HL-60 (cell line): ENCODE data around the gene OSBPL5.

ENCODE experiments used
- GABPA ChIP-seq: IDR thresholded peaks from 2 replicates; pipeline ENCODE4 v1.6.1; 2012; ENCODE audit warnings: low read depth
- TF ChIP-seq, protein P1 (sequence below): IDR thresholded peaks from one replicate; pipeline ENCODE4 v1.5.1; 2011; ENCODE audit warnings: low read length, control low read depth, inconsistent platforms; ENCODE audit not compliant: insufficient read depth

DNA sequence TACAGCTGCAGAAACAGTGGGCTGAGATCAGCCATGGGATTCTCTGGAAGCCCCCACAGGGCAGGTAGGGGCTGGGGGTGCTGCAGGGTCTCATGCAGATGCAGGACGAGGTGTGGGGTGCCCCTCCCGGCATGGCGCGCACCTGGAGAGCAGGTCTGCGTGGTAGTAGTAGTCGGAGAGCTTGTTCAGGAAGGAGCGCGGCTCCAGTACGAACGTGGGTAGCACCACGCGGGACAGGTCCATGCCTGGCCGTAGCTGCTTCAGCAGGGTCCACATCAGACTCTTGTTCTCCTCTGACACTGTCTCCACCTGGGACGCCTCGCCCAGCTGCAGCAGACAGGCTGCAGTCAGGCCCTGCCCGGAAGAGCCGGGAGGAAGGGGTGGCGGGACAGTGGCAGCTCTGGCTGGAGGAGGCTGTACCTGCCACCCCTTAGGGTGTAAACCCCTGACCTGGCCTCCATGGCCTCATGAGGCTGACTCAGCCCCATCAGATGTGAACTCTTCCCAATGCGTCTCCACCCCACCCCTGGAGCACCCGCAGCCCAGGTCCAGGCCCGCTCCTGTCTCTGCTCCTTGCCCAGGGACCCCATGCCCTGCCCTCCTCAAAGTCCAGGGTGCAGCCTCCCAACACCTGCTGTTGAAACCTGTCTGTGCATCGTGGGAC, 60.9 kb downstream of the OSBPL5 start:
- TF ChIP-seq, protein P1, sequence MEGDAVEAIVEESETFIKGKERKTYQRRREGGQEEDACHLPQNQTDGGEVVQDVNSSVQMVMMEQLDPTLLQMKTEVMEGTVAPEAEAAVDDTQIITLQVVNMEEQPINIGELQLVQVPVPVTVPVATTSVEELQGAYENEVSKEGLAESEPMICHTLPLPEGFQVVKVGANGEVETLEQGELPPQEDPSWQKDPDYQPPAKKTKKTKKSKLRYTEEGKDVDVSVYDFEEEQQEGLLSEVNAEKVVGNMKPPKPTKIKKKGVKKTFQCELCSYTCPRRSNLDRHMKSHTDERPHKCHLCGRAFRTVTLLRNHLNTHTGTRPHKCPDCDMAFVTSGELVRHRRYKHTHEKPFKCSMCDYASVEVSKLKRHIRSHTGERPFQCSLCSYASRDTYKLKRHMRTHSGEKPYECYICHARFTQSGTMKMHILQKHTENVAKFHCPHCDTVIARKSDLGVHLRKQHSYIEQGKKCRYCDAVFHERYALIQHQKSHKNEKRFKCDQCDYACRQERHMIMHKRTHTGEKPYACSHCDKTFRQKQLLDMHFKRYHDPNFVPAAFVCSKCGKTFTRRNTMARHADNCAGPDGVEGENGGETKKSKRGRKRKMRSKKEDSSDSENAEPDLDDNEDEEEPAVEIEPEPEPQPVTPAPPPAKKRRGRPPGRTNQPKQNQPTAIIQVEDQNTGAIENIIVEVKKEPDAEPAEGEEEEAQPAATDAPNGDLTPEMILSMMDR = no peak
- TF ChIP-seq GABPA = no peak
